Uterus (tissue), 2 donors: ENCODE measurements around the gene AMOT.

Source experiments
- POLR2A ChIP-seq, 2 donors: fragments of 450-650 bp; IDR thresholded peaks; one replicate each; pipeline ENCODE4 v1.6.1; 2016; ENCODE audit warnings: antibody characterized with exemption in 2 of 2, mild to moderate bottlenecking in 1 of 2, moderate library complexity in 1 of 2
- TF ChIP-seq, protein P1 (sequence below), 4 experiments: fragments of 200-600 bp in 2 of 4; fragments of 450-650 bp in 2 of 4; sonication (generic) in 2 of 4; IDR thresholded peaks; one replicate each; pipeline ENCODE4 v1.5.1; 2016 to 2019; ENCODE audit warnings: antibody characterized with exemption in 4 of 4, mild to moderate bottlenecking in 2 of 4, moderate library complexity in 1 of 4

DNA sequence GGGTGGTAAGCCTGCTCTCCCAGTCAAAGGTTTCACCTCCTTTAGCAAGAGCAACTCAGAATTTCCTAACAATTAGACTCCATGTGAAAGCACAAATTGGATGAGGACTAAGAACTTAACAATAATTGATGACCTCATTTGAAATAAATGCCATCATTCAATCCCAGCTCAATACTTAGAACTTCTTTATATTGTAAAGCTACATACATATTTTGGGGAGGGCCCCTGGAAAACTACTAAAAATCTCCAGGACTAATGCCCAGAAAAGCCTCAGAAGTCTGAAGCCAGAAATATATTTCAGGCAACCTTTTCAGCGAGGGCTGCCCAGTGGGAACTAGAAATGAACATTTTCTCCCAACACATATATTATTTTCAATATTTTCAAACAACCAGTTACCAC is 38.1 kb downstream of the AMOT start:
- TF ChIP-seq, protein P1, sequence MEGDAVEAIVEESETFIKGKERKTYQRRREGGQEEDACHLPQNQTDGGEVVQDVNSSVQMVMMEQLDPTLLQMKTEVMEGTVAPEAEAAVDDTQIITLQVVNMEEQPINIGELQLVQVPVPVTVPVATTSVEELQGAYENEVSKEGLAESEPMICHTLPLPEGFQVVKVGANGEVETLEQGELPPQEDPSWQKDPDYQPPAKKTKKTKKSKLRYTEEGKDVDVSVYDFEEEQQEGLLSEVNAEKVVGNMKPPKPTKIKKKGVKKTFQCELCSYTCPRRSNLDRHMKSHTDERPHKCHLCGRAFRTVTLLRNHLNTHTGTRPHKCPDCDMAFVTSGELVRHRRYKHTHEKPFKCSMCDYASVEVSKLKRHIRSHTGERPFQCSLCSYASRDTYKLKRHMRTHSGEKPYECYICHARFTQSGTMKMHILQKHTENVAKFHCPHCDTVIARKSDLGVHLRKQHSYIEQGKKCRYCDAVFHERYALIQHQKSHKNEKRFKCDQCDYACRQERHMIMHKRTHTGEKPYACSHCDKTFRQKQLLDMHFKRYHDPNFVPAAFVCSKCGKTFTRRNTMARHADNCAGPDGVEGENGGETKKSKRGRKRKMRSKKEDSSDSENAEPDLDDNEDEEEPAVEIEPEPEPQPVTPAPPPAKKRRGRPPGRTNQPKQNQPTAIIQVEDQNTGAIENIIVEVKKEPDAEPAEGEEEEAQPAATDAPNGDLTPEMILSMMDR (IDR thresholded peaks at IDR 0.05): no peak
- no peak for TF ChIP-seq POLR2A (IDR thresholded peaks at IDR 0.05)
